GM10266 (cell line): ENCODE results near the gene CALCOCO2.

Source experiments
- DNase-seq: peaks from one replicate; pipeline ENCODE4 v3.0.0; 2012; ENCODE audit errors: extremely low spot score
- TF ChIP-seq, protein P1 (sequence below): IDR thresholded peaks from 2 replicates; pipeline ENCODE4 v1.5.1; 2012; ENCODE audit warnings: mild to moderate bottlenecking, low read depth; ENCODE audit not compliant: control insufficient read depth, insufficient read depth; ENCODE audit errors: missing control alignments

CALCOCO2 gene

DNA sequence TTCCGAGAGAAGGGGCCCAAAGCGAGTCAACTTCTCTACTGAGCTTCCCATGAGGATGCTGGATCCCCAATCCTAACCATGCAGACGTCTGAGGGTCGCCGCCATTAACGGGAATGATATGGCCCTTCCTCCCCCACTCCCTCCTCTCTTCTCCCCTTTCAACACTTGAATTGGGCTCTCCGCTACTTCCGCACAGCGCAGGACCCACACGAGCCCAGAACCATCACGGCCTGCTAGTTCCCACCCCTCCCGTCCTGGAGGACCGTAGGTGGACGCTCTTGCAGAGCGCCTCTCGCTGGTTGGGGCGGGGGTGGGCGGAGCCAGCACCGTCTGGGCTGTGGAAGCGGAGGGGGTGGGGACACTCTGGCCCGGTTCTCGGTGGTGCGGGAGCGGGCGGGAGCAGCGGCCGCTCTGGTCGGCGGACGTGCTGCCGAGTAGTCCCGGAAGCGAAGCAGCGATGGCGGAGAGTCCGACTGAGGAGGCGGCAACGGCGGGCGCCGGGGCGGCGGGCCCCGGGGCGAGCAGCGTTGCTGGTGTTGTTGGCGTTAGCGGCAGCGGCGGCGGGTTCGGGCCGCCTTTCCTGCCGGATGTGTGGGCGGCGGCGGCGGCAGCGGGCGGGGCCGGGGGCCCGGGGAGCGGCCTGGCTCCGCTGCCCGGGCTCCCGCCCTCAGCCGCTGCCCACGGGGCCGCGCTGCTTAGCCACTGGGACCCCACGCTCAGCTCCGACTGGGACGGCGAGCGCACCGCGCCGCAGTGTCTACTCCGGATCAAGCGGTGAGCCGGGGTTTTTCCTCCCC is 77.4 kb downstream of the CALCOCO2 start, which contains the start of gene UBE2Z:
TSS of gene UBE2Z (plus strand) at position 361 of the 797 bp plus-strand sequence. CDS start at position 458, 97 bp downstream.
- TF ChIP-seq, protein P1, sequence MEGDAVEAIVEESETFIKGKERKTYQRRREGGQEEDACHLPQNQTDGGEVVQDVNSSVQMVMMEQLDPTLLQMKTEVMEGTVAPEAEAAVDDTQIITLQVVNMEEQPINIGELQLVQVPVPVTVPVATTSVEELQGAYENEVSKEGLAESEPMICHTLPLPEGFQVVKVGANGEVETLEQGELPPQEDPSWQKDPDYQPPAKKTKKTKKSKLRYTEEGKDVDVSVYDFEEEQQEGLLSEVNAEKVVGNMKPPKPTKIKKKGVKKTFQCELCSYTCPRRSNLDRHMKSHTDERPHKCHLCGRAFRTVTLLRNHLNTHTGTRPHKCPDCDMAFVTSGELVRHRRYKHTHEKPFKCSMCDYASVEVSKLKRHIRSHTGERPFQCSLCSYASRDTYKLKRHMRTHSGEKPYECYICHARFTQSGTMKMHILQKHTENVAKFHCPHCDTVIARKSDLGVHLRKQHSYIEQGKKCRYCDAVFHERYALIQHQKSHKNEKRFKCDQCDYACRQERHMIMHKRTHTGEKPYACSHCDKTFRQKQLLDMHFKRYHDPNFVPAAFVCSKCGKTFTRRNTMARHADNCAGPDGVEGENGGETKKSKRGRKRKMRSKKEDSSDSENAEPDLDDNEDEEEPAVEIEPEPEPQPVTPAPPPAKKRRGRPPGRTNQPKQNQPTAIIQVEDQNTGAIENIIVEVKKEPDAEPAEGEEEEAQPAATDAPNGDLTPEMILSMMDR, result peak; percentile 54
- peak; percentile 97 for DNase-seq

DNA sequence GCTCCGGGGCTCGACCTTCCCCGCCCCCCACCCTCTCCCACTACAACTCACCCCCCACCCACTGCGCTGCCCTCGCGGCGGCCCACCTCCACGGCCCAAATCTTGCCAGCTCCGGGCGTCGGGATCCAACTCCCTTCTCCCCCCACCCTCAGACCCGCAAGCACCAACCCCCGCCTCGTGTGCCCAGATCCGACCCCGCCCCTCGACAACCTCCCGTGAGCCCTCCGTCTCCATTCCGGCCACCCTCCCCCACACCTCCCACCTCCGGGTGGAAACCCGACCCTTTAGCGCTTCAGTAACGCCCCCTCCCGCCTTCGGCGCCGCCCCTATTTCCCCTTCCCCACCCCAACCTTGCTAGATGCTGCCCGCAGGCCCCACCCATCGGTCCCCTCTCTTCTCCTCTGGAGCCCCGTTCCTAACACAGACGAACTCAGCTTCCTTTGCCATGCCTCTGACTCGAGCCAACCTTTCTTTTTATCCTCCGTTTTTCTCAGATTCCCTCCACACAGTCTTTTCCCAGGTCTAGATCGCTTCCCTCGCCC is 78.1 kb downstream of the CALCOCO2 start:
- peak; percentile 91 for DNase-seq
- TF ChIP-seq, protein P1, result no peak

DNA sequence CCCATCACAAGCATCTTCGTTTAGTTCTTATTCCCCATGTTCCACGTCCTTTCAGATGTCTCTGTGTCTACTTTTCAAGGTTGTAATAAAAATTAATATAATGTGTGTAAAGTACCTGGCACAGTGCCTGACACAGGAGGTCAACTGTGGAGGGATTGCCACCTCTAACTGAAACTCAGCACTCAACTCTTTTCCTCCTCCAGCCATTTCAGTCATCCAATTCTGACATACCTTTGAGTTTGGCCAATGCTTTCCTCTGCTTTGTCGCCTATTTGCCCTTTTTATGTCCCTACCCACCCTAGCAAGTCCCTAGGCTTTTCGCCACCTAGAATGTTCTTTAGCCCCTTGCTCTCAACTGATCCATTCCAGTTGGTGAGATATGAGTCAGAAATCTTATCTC is 78.9 kb downstream of the CALCOCO2 start:
- DNase-seq, result no peak
- TF ChIP-seq, protein P1, result no peak

DNA sequence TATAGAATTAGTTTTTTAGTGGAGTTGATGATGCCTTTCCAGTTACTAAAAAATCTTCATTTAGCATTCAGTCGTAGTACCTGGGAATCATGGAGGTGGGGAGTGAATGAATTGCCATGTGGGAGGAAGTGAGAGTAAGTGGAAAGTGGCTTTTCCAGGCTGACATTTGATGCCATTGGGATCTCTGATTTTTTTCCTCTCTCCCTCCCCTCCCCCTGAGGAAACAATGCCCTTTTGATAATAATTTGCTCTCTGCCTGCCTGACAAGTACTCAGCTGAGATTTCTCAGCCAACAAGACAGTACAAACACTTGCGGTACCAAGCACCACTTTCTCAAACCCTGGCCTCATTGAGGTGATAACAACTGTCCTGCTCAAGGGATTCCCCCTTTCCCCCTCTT is 79.5 kb downstream of the CALCOCO2 start:
- TF ChIP-seq, protein P1, result no peak
- no peak for DNase-seq

DNA sequence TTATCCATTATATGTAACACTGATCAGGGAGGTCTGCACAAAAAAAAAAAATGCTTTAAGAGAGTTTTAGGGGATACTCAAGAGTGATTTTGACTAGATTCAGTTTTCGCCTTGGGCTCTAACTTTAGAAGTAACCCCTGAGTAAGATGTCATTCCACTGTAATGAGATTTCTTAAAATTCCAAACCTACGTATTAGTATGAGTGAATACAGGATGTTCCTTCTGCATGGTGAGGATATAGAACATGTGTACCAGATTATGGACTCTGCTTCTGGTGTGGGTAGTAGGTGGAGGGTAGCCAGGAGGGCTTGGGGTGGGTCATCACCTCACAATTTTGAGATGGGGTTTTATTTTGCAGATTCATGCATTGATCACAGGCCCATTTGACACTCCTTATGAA is 81.6 kb downstream of the CALCOCO2 start:
- no peak for DNase-seq
- TF ChIP-seq, protein P1, result no peak
